Stimulated activated CD8-positive, alpha-beta memory T cell treated with anti-CD3 and anti-CD28 coated beads, Interleukin-12 subunit alpha, Interleukin-12 subunit beta, amount 100 ng/mL, for 24 hours (primary cell): ENCODE data around the gene POGLUT2.
A peak's percentile ranks its signal among the peaks of the same experiment; 100 is the strongest.

Source experiments
- DNase-seq: peaks from one replicate; pipeline ENCODE4 v3.0.0-alpha.2; 2020; ENCODE audit errors: extremely low read depth

The POGLUT2 gene

DNA sequence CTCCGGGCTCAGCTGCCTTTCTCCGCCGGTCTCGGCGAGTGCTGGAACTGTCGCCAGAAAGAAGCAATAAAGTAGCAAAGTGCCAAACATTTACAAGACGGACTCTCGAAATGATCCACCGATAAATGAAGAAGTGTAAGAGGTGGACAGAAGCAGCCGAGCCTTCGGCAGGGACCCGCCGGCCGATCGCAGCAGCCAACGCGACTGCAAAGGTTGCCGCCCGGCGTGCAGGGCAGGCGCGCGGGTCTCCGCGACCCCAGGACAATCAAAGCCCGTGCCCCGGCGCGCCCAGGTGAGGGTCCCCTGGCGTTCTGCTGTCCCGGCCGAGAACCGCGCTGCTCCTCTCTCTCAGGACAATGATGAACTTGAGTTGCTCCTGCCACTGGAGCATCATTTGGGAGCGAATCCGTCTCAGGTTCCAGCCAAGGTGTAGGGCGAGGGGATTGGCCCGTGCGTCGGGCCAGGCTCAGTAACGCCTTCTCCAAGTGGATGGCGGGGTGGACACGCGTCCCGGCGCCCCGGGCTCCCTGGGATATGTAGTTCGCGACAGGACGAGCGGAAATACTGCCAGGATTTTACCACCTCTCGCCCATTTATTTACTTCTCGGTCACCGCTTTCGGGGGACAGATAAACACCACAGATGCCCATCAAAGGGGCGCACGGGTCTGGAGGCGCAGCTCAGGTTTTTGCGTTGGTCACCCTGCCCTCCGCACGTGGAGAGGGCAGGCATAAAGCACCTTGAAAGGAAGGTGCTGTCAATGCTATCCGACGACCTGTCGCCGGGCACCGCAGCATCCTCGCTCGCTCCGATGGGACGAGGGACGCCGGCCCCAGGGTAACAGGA is at the start of gene POGLUT2, which contains the start of gene BIVM:
Gene POGLUT2 (minus strand): TSS at position 396 of the 845 bp plus-strand sequence. CDS start 306 bp downstream, at position 90.
Gene BIVM (plus strand): TSS at position 539 of the 845 bp plus-strand sequence. CDS start 8,149 bp downstream, outside the sequence.
- DNase-seq: peak; percentile 55

DNA sequence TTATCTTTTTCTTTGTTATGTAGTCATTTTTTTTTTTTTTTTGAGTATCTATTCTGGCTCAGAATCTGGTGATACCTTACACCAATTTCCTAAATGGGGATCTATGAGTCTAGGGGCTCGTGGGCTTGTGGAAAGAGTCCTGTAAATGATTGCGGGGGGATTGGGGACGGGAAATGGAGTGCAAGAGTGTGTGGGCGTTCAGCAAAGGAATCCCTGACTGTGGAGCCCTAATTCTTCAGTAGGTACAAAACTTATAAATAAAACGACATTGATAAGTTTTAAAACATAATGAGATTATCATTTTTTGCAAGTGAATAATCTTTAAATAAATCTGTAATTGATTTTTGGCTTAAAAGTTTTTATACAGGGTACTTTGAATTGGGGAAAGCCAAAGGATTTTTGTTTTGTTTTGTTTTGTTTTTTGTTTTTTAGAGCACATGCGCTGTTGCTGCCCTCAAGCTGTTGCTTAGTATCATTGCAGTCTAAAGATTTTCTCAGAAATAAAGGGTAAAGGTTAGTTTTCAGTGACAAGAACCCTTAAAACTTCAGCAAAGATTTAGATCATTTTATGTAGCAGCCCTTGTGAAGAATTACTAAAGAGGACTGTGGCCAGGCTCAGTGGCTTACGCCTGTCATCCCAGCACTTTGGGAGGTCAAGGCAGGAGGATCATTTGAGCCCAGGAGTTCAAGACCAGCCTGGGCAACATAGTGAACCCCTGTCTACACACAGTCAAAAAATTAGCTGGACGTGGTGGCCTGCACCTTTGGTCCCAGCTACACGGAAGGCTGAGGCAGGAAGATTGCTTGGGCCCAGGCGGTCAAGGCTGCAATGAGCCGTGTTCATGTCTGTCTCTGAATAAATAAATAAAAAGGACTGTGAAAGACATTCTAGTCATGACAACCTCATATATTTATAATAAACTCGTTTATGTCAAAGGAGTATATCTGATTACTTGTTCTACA is 48.8 kb upstream of the POGLUT2 start:
- DNase-seq: no peak

DNA sequence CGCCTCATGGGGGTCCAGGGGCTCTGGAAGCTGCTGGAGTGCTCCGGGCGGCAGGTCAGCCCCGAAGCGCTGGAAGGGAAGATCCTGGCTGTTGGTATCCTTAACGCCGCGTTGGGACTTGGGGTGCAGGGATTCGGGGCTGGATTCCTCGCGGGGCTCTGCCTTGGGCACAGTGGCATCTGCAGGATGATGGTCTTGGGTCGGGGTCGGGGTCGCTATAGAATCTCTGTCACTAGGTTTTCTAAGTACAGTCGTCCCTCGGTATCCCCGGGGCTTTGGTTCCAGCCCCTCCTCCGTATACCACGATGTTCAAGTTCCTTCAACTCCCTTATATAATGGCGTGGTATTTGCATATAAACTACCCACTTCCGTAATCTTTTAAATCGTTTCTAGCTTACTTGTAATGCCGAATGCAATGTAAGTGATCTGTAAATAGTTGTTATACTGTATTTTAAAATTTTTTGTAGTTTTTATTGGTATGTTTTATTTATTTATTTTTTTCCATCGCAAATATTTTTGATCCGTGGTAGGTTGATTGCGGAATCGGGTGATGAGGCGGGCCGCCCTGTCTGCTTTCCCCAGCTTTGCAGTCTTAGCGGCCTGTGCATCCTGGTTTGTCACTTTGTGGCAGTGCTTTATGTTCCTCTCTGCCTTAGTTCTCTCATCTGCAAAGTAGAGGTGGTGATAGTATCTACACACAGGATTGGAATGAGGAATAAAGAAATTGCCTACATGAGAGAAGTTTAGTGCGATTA is 47.7 kb upstream of the POGLUT2 start:
- DNase-seq: no peak

DNA sequence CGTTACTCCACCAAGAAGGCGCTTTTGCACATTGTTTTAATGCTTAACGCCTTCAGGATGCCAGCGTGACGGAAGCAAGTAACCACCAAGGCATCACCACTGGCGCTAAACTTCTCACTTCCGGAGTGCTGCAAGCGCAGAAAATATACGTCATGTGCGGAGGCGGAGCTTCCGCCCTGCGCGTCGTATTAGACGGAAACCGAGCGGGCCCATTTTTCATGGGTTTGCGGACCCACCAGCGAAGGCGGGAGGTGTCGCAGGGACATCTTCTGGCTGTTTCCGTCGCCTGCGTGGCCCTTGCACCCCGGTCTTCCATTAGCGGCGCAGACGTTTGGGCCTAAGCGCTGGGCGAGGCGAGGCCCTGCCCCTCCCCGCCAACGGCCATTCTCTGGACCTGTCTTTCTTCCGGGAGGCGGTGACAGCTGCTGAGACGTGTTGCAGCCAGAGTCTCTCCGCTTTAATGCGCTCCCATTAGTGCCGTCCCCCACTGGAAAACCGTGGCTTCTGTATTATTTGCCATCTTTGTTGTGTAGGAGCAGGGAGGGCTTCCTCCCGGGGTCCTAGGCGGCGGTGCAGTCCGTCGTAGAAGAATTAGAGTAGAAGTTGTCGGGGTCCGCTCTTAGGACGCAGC is 47.0 kb upstream of the POGLUT2 start, which contains the start of gene ERCC5:
Gene ERCC5 (plus strand): TSS at position 403 of the 631 bp plus-strand sequence. CDS start 235 bp downstream, outside the sequence.
- peak; percentile 93 for DNase-seq

DNA sequence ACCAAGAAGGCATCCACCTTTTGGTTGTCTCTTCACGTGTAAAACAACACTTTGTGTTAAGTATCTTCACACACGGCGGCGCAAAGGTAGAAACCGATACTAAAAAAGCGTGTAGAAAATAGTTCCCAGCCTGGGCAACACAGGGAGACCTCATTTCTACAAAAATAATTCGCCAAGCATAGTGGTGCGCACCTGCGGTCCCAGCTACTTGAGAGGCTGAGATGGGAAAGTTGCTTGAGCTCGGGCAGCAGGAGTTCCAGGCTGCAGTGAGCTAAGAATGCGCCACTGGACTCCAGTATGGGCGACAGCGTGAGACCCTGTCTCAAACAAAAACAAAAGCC is 46.5 kb upstream of the POGLUT2 start:
- no peak for DNase-seq

DNA sequence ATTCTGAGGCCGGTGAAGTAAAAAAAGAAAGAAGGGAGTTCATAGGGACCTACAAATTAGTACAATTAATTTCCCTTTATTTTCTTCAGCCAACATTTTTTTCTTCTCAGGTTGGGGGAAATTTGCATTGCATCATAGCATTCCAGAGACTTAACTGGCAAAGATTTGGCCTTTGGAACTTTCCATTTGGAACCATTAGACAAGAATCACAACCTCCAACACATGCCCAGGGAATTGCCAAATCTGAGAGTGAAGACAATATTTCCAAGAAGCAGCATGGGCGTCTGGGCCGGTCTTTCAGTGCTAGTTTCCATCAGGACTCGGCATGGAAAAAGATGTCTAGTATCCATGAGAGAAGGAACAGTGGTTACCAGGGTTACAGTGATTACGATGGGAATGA is 40.7 kb upstream of the POGLUT2 start:
- DNase-seq: no peak

DNA sequence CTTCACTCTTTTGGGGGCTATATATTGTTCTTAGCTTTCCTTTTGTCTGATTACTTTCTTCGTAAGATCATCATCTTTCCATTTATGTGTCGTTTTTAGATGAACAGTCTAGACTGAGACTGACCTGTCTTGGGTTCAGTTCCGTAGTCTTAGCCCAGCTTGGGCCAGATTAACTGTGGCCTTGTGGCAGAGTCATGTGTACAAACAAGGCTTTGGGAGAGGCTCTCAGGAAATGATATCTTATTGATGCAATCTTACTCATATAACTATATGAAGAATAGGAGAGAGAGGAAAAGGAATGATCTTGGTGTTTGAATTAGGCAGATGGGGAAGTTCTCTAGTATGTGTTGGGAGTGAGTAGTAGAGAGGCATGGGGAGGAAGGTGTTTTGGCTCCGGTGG is 40.2 kb upstream of the POGLUT2 start:
- DNase-seq: no peak

DNA sequence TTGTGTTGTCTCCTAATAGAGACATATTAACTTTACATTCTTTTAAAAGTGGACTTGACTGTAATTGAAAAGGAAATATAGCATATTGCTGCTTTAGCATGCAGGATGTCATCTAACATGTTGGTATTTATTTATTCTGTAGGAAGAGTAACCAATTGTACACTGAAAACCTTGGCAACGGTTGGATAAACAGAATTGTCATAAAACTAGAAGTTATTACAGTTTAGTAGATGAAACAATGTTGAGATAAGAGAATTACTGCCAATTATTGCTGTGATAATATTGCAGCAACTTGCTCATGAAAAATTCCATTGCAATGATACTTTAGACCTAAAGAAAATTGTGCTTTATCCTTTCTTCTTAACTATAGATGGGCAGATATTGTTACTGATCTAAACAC is 39.5 kb upstream of the POGLUT2 start:
- DNase-seq: no peak

DNA sequence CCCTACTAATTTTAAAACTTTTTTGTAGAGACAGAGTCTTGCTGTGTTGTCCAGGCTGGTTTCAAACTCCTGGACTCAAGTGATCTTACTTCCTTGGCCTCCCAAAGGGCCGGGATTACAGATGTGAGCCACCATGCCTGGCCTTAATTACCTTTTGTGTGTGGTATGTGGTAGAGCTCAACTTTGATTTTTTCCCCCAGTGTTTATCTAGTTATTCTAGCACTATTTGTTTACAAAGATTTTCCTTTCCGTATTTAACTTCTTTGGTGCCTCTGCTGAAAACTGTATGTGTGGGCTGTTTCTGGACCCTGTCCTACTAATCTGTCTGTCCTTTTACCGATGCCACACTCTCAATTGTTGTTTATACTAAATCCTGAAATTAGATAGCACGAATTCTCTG is 37.7 kb upstream of the POGLUT2 start:
- DNase-seq: no peak

DNA sequence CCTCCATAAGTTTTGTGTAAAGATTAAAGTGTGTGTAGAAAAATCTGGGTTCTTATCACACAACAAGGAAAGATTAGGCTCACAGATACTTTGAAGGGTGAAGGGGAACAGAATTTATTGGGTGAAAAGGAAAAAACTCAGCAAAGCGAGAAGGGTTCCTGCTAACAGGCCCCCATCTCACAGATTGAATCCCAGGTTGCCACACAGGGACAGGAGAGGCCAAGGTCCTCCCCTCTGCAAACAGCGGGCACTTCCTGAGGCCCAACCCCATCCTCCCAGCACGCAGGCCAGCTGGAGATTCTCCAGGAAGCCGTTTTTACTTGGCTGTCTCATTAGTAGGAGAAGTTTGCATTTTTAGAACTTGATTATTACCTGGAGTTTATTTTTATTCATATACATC is 31.9 kb upstream of the POGLUT2 start:
- DNase-seq: no peak

DNA sequence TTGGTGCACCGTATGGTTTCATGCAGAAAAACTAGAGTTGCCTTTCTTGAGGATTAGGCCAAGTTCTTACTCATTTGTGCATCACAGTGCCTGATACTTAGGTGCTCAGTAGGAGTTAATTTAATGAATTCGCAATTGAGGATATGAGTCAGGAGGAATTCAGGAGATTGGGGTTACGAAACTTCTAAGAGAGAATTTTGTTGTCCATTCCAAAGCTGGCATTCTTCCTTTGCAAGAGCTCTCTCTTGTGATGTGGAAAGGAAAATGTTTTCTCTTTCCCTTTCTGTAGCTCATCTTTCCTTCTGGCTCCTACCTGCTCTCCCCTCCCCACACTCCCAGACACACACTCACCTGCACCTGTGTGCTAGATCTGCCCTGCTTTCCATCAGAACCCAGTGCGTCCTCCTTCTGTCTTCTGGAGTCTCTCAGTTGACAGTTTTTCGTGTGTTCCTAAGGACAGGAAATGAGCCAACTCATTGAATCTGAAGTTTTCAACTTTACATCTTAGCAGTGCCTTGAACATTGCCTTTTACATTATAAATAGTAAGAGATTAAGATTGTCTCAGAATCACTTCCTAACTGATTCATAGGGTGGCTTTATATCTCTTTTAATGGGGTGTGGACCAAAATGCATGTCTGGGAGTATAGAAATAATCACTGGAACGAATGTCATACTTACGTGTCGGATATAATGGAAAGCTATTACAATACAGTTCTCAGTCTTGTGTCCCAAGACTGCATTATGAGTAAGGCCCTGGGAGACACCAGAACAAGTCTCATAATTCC is 27.3 kb upstream of the POGLUT2 start:
- DNase-seq: no peak

DNA sequence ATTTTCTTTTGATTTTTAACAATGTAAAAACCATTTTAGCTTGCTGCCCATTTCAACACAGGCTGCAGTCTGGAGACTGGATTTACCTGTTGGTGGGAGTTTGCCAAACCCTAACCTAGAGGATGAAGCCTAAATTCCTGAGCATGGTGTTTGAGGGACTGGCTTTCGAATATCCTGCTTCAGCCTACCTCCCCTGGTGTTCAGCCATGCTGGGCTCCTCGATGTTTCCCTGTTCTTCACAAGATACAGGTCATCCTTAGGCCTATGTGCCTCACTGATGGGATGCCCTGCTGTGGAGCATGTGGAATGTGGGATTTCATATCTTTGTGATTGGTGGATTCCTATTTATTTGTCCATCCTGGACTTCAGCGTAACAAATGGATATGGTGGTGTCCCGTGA is 26.6 kb upstream of the POGLUT2 start:
- no peak for DNase-seq

DNA sequence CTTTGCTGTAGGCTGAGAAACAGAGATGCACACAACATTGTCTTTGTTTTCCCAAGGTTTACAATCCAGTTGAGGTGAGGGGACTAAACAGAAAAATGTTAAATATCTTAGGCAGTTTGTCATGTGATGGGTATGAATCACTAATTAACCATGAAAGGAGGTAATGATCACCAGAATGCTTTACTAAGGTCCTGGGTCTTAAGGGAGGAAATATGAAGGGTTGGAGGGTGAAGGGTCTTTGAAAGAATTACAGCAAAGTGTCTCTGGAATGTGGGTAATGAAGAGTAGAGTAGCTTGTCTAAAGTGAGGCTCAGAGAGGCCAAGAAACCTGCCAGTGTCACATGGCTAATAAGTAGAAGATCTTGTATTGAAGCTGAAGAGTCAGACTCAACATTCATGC is 19.1 kb upstream of the POGLUT2 start:
- no peak for DNase-seq

DNA sequence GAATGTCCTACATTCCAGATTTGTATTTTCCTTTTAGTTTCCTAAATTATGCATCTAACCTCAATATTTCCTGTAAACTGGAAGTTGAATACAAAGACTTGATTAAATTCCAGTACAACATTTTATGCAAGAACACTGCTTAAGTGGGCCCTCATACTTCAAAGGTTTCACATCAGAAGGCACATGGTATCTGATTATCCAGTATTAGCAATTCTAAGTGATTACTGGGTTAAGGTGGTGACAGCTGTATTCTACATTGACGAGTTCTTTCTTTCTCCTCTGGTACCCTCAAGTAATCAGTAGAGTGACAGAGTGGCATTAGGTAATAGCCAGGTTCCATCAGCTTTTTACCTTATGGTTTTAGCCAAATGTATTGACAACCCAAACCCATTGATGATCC is 18.5 kb upstream of the POGLUT2 start:
- DNase-seq: no peak

DNA sequence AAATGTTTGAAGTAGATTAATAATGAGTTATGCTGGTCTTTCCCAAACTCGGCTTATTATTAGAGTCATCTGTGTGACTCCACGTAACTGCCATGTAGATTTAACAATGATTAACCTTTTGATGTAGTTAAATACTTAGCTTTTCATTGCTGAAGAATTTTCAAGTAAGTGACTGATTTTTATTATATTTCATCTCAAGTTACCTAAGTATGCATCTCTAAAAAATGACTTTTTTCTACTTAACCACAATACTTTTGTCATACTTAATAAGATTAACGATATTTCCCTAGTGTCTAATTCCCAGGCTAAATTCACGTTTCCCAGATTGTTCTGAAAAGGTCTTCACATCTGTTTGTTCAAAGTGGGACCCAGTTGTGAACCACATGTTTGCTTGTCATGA is 17.9 kb upstream of the POGLUT2 start:
- DNase-seq: no peak

DNA sequence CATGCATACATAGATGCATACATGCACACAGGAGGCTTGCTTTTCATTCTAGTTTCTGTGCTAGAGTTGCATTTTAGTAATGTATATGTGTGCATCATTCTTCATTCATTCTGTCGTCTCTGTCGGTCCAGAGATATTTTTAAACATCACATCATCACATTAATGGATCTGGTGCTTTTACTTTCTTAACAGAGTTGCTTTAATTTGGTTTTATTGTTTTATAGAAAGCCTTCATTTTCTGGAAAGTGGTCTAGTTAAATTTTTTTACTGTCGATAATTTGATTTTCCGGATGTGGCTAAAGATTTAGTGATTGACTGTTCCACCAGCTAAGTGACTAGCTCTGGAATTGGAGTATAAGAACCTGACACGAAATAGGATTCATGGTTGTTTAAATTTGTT is 17.0 kb upstream of the POGLUT2 start:
- no peak for DNase-seq

DNA sequence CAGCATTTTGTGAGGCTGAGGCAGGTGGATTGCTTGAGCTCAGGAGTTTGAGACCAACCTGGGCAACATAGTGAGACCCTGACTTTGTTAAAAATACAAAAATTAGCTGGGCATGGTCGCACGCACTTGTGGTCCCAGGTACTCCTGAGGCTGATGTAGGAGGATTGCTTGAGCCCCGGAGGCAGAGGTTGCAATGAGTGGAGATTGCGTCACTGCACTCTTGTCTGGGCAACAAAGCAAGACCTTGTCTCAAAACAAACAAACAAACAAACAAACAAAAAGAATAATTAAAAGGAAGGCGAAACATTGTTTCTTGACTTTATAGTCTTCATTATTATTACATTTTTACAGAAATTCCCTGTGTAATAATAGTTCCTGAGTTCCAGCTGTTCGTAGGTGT is 16.0 kb upstream of the POGLUT2 start:
- DNase-seq: no peak

DNA sequence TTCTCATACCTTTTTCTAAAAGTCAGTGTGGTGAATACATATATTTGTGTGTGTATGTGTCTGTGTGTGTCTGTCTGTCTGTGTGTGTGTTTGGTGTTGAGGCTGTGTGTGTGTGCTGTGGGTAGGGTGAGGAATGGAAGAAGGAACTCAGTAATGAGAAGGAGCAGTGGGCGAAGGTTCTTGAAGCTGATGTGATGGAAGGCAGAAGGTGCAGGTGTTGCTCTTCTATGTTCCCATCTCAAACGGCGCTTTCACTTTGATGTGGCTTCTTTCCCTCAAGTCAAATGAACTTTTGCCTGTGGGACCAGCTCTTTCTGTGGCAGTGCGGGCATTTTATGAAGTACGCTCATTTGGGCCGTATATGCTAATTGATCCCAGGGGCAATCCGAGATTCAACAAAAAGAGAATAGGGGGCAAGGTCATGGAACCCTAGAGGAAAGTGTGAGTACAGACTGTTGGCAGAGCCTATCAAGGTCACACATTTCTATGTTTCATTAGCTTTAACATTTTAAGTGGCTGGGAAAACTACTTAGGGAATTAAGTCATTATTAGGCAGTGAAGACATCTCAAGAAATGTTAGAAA is 15.3 kb upstream of the POGLUT2 start:
- no peak for DNase-seq

DNA sequence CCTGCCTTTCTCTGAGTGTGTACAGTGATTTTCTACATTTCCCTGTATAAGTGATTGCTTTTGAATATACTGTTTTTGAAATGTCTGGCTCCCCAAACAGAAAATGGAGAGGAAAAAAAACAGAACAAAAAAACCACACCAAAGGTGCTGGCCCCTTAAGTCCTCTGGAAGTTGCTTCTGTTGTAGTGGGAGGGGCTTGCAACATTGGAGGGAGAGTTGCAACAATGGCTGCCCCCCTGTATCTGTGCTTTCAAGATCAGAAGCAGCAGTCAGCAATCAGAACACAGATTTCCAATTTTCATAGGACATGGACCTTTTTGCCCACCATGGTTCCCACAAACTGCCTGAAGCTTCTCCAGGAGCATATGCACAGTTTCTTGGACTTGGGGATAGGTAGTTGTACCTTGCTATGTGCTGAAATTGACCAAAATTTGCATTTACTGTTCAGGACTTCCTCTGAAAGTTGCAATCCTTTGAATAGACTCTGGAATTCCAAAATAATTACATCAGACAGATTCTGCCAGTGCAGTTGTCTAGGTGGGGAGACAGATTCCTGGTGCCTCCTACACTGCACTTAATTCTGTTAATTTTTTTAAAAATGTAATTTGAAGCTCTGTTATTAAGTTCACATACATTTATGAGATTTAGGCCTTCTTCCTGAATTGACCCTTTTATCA is 14.0 kb upstream of the POGLUT2 start:
- DNase-seq: no peak

DNA sequence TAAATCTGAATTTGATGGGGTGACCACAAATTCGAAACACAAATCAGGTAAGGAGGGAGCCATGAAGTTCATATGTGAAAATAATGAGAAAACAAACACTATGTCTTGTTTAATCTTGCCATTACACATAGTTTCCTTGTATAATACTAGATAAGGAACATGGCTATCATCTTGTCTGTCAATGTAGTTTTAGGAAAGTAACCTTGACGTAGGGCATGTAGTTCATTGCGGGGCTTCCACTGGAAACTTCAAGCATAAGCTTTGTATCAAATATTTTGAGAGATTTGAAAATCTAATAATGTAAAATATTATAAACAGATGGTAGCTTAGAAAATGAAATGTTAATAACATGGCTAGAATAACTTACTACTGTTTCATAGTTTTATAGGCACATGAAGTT is 8.9 kb upstream of the POGLUT2 start:
- no peak for DNase-seq
